Purkinje cell (primary cell): ENCODE measurements around the gene TRPM7. TPM values are rescaled to one million over a fixed set of nuclear protein-coding genes. Genes with fewer than 3 reads are reported as not detected.

ENCODE experiments used
- polyA plus RNA-seq: library from polyadenylated mRNA; unstranded; fragments of >200 nt; fragmentation: Nextera tagmentation; gene quantifications from 2 replicates; pipeline ENCODE4 v1.2.1, GENCODE V29; 2014

TRPM7 gene, protein sequence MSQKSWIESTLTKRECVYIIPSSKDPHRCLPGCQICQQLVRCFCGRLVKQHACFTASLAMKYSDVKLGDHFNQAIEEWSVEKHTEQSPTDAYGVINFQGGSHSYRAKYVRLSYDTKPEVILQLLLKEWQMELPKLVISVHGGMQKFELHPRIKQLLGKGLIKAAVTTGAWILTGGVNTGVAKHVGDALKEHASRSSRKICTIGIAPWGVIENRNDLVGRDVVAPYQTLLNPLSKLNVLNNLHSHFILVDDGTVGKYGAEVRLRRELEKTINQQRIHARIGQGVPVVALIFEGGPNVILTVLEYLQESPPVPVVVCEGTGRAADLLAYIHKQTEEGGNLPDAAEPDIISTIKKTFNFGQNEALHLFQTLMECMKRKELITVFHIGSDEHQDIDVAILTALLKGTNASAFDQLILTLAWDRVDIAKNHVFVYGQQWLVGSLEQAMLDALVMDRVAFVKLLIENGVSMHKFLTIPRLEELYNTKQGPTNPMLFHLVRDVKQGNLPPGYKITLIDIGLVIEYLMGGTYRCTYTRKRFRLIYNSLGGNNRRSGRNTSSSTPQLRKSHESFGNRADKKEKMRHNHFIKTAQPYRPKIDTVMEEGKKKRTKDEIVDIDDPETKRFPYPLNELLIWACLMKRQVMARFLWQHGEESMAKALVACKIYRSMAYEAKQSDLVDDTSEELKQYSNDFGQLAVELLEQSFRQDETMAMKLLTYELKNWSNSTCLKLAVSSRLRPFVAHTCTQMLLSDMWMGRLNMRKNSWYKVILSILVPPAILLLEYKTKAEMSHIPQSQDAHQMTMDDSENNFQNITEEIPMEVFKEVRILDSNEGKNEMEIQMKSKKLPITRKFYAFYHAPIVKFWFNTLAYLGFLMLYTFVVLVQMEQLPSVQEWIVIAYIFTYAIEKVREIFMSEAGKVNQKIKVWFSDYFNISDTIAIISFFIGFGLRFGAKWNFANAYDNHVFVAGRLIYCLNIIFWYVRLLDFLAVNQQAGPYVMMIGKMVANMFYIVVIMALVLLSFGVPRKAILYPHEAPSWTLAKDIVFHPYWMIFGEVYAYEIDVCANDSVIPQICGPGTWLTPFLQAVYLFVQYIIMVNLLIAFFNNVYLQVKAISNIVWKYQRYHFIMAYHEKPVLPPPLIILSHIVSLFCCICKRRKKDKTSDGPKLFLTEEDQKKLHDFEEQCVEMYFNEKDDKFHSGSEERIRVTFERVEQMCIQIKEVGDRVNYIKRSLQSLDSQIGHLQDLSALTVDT (N-terminal part only)
- 3.1 and 5.0 TPM in 2 replicates for polyA plus RNA-seq

DNA sequence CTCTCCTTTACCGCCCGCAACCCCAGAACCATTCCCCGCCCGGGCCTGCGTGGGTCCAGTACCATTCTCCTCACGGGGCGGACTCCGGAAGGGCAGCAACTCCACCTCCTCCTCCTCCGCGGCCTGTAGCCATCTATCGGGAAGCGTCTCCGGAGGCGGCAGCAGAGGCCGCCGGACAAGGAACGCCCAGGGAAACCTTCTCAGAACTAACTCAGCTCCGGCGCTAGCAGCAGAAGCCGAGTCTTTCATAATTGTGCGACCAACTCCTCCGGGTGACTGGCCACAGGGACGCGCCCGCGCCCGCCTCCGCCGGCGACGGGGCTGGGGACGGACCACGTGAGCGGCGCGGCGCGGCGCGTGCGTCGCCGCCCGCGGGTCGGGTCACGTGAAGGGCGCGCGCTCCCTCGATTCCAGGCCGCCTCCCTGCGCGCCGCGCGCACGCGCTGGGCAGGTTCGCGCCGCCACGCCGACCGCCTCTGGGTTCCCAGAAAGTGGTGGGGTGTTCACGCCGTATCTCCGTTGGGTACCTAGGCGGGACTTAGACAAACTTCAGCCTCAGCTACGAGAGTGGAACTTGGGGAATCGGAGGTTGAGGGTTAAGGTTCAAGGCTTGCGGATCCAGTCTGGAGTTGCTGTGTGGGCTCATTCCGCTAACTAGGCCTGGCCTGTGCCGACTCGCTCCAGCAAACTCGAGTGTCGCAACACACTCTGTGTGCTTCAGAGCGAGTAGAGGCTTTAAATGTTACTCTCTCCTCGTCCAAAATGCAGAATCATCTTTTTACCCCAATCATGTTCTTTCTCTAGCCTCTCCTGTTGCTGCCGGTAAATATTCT, at the start of gene TRPM7:
Gene TRPM7, minus strand, starts transcription at position 329 of the 833 bp plus-strand sequence. Its CDS starts 264 bp downstream, at position 65.

DNA sequence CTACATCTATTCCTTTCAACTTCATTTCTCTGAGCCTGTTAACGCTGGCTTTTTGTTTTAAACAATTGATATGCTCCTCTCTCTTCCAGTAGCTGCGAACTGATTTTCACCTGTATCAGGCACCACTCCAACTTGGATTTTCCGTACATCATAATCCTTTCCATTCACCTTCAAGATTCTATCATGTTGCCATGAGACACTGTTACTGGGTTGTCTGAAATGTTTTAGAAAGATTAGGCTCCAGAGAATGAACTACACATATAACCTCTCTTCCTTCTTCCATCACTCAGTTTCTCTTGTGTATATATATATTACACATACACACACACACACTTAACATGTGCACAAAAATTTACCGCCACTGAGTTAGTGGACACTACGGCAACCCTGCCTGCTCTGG, 140.0 kb downstream of the TRPM7 start, which contains the start of gene USP50:
Gene USP50, minus strand, starts transcription at position 101 of the 400 bp plus-strand sequence. CDS start 141 bp downstream, outside the sequence.

Other genes with a start within 250 kb of the TRPM7 start
- 17.1 and 18.8 TPM in 2 replicates for gene USP50, start 140.1 kb downstream of the TRPM7 start, polyA plus RNA-seq
- gene SPPL2A, start 78.9 kb upstream of the TRPM7 start, polyA plus RNA-seq, result 9.2 and 17.1 TPM in 2 replicates
- 0.24 and 0.91 TPM in 2 replicates for gene AP4E1, start 221.9 kb upstream of the TRPM7 start, polyA plus RNA-seq